HCT116 (cell line): ENCODE results near the gene SUSD6.

Source experiments
- CBX3 ChIP-seq: IDR thresholded peaks from 2 replicates; pipeline ENCODE4 v1.6.1; 2012; ENCODE audit warnings: low read depth
- CTCF ChIP-seq, 3 experiments: fragments of 200-600 bp in 1 of 3; sonication (generic) in 1 of 3; IDR thresholded peaks in 2 of 3; conservative IDR thresholded peaks in 1 of 3; 2 replicates each; pipeline ENCODE4 v1.5.1; 2012 to 2017; ENCODE audit warnings: low read depth in 2 of 3, low read length in 2 of 3, antibody characterized with exemption in 1 of 3, borderline replicate concordance in 1 of 3, control low read depth in 1 of 3, mild to moderate bottlenecking in 1 of 3, mixed read lengths in 1 of 3, mixed run types in 1 of 3, moderate library complexity in 1 of 3; ENCODE audit not compliant: insufficient read depth in 1 of 3
- POLR2A ChIP-seq: IDR thresholded peaks from 2 replicates; pipeline ENCODE4 v1.7.0; 2011; ENCODE audit warnings: borderline replicate concordance; ENCODE audit not compliant: insufficient read depth, insufficient read length; ENCODE audit errors: extremely low read depth
- REST ChIP-seq: IDR thresholded peaks from 2 replicates; pipeline ENCODE4 v1.6.1; 2012; ENCODE audit warnings: low read depth

- TF ChIP-seq POLR2A (no peak), REST (no peak), CBX3 (no peak), CTCF (IDR thresholded peaks at IDR 0.05 in 2 of 3, conservative IDR thresholded peaks at IDR 0.05 in 1 of 3; ENCODE audit: borderline replicate concordance in 1 of 3, insufficient read depth in 1 of 3, low read depth in 2 of 3, low read length in 2 of 3) (no peak)
These were observed 74.3 kb downstream of the SUSD6 start for GRCh38 chr14:69685716-69686115.
